ENCODE data around the gene PRAMEF18.
"Not testable (repeated sequence)": the region's sequence is repeated elsewhere in the genome, so short reads cannot be mapped to it uniquely, and the experiment has no call there.

The PRAMEF18 gene

GRCh38 chr1:13225675-13226204 is at the start of gene PRAMEF18:
TSS of gene PRAMEF18 (minus strand) at chr1:13226154. CDS start at chr1:13226106, 48 bp downstream.
- not testable (repeated sequence) for H3K9ac ChIP-seq; H3K4me2 ChIP-seq (ENCODE audit: low read length); H3K4me1 ChIP-seq; H3K27me3 ChIP-seq (ENCODE audit: control insufficient read depth, insufficient read depth, low read length); H3K36me3 ChIP-seq (ENCODE audit: control insufficient read depth, insufficient read depth, low read length); H3K27ac ChIP-seq; H2AFZ ChIP-seq; H3K79me2 ChIP-seq; H3K9me3 ChIP-seq (ENCODE audit: control insufficient read depth, low read length); H3K4me3 ChIP-seq (ENCODE audit: low read depth, low read length)

- not testable (repeated sequence) for H3K9me3 ChIP-seq (ENCODE audit: control insufficient read depth, low read length); H3K79me2 ChIP-seq; H3K4me3 ChIP-seq (ENCODE audit: low read depth, low read length); H3K27me3 ChIP-seq (ENCODE audit: control insufficient read depth, insufficient read depth, low read length); H3K4me2 ChIP-seq (ENCODE audit: low read length); H3K9ac ChIP-seq; H3K27ac ChIP-seq; H3K4me1 ChIP-seq; H3K36me3 ChIP-seq (ENCODE audit: control insufficient read depth, insufficient read depth, low read length); H2AFZ ChIP-seq
Measured at GRCh38 chr1:13265124-13265523, 39.2 kb upstream of the PRAMEF18 start.

GRCh38 chr1:13253898-13254297 is 27.9 kb upstream of the PRAMEF18 start, which contains the start of gene PRAMEF5:
TSS of gene PRAMEF5 (plus strand) at chr1:13254198. CDS start at chr1:13259269, 5,071 bp downstream.
- not testable (repeated sequence) for H2AFZ ChIP-seq; H3K79me2 ChIP-seq; H3K4me3 ChIP-seq (ENCODE audit: low read depth, low read length); H3K27me3 ChIP-seq (ENCODE audit: control insufficient read depth, insufficient read depth, low read length); H3K4me1 ChIP-seq; H3K9me3 ChIP-seq (ENCODE audit: control insufficient read depth, low read length); H3K36me3 ChIP-seq (ENCODE audit: control insufficient read depth, insufficient read depth, low read length); H3K4me2 ChIP-seq (ENCODE audit: low read length); H3K27ac ChIP-seq; H3K9ac ChIP-seq

- H3K79me2 ChIP-seq; H3K4me2 ChIP-seq (ENCODE audit: low read length); H3K27me3 ChIP-seq (ENCODE audit: control insufficient read depth, insufficient read depth, low read length); H3K4me3 ChIP-seq (ENCODE audit: low read depth, low read length); H3K36me3 ChIP-seq (ENCODE audit: control insufficient read depth, insufficient read depth, low read length); H3K9ac ChIP-seq; H3K27ac ChIP-seq; H3K9me3 ChIP-seq (ENCODE audit: control insufficient read depth, low read length); H3K4me1 ChIP-seq; H2AFZ ChIP-seq: not testable (repeated sequence)
Measured at GRCh38 chr1:13247122-13247521, 21.2 kb upstream of the PRAMEF18 start.

- not testable (repeated sequence) for H2AFZ ChIP-seq; H3K4me1 ChIP-seq; H3K9ac ChIP-seq; H3K9me3 ChIP-seq (ENCODE audit: control insufficient read depth, low read length); H3K4me3 ChIP-seq (ENCODE audit: low read depth, low read length); H3K4me2 ChIP-seq (ENCODE audit: low read length); H3K27me3 ChIP-seq (ENCODE audit: control insufficient read depth, insufficient read depth, low read length); H3K36me3 ChIP-seq (ENCODE audit: control insufficient read depth, insufficient read depth, low read length); H3K27ac ChIP-seq; H3K79me2 ChIP-seq
Measured at GRCh38 chr1:13246554-13246871, 20.6 kb upstream of the PRAMEF18 start.

- not testable (repeated sequence) for H3K4me1 ChIP-seq; H3K27ac ChIP-seq; H3K79me2 ChIP-seq; H3K4me2 ChIP-seq (ENCODE audit: low read length); H3K4me3 ChIP-seq (ENCODE audit: low read depth, low read length); H3K36me3 ChIP-seq (ENCODE audit: control insufficient read depth, insufficient read depth, low read length); H2AFZ ChIP-seq; H3K9me3 ChIP-seq (ENCODE audit: control insufficient read depth, low read length); H3K9ac ChIP-seq; H3K27me3 ChIP-seq (ENCODE audit: control insufficient read depth, insufficient read depth, low read length)
Measured at GRCh38 chr1:13245841-13246553, 20.0 kb upstream of the PRAMEF18 start.

GRCh38 chr1:13243536-13244263 is 17.7 kb upstream of the PRAMEF18 start:
- H3K9me3 ChIP-seq (ENCODE audit: control insufficient read depth, low read length); H2AFZ ChIP-seq; H3K4me2 ChIP-seq (ENCODE audit: low read length); H3K36me3 ChIP-seq (ENCODE audit: control insufficient read depth, insufficient read depth, low read length); H3K4me1 ChIP-seq; H3K27me3 ChIP-seq (ENCODE audit: control insufficient read depth, insufficient read depth, low read length); H3K4me3 ChIP-seq (ENCODE audit: low read depth, low read length); H3K27ac ChIP-seq; H3K79me2 ChIP-seq; H3K9ac ChIP-seq: not testable (repeated sequence)

GRCh38 chr1:13239633-13240032 is 13.7 kb upstream of the PRAMEF18 start:
- not testable (repeated sequence) for H3K36me3 ChIP-seq (ENCODE audit: control insufficient read depth, insufficient read depth, low read length); H3K4me3 ChIP-seq (ENCODE audit: low read depth, low read length); H2AFZ ChIP-seq; H3K9me3 ChIP-seq (ENCODE audit: control insufficient read depth, low read length); H3K27me3 ChIP-seq (ENCODE audit: control insufficient read depth, insufficient read depth, low read length); H3K4me2 ChIP-seq (ENCODE audit: low read length); H3K4me1 ChIP-seq; H3K27ac ChIP-seq; H3K79me2 ChIP-seq; H3K9ac ChIP-seq

- not testable (repeated sequence) for H3K27me3 ChIP-seq (ENCODE audit: control insufficient read depth, insufficient read depth, low read length); H2AFZ ChIP-seq; H3K27ac ChIP-seq; H3K36me3 ChIP-seq (ENCODE audit: control insufficient read depth, insufficient read depth, low read length); H3K4me1 ChIP-seq; H3K9me3 ChIP-seq (ENCODE audit: control insufficient read depth, low read length); H3K79me2 ChIP-seq; H3K4me2 ChIP-seq (ENCODE audit: low read length); H3K4me3 ChIP-seq (ENCODE audit: low read depth, low read length); H3K9ac ChIP-seq
Measured at GRCh38 chr1:13237572-13237971, 11.6 kb upstream of the PRAMEF18 start.

GRCh38 chr1:13234057-13234456 is 8.1 kb upstream of the PRAMEF18 start:
- H3K4me1 ChIP-seq, result not testable (repeated sequence)

GRCh38 chr1:13232056-13232455 is 6.1 kb upstream of the PRAMEF18 start:
- not testable (repeated sequence) for H3K4me1 ChIP-seq; H3K4me3 ChIP-seq (ENCODE audit: low read depth, low read length); H3K27ac ChIP-seq; H3K9ac ChIP-seq; H2AFZ ChIP-seq; H3K79me2 ChIP-seq; H3K27me3 ChIP-seq (ENCODE audit: control insufficient read depth, insufficient read depth, low read length); H3K36me3 ChIP-seq (ENCODE audit: control insufficient read depth, insufficient read depth, low read length); H3K4me2 ChIP-seq (ENCODE audit: low read length); H3K9me3 ChIP-seq (ENCODE audit: control insufficient read depth, low read length)

More at GRCh38 chr1:13234057-13234456, 8.1 kb upstream of the PRAMEF18 start:
- not testable (repeated sequence) for H3K27ac ChIP-seq; H2AFZ ChIP-seq; H3K79me2 ChIP-seq; H3K9me3 ChIP-seq (ENCODE audit: control insufficient read depth, low read length); H3K27me3 ChIP-seq (ENCODE audit: control insufficient read depth, insufficient read depth, low read length); H3K36me3 ChIP-seq (ENCODE audit: control insufficient read depth, insufficient read depth, low read length); H3K4me3 ChIP-seq (ENCODE audit: low read depth, low read length); H3K9ac ChIP-seq; H3K4me2 ChIP-seq (ENCODE audit: low read length)

Measured in parathyroid adenoma (tissue), 2 donors.